ENCODE data around the gene RBMS3. TPM values are rescaled to one million over a fixed set of nuclear protein-coding genes. Genes with fewer than 3 reads are reported as not detected.

The RBMS3 gene
- total and polyA plus RNA-seq, 2 of the 13 experiments (the other 11 are each of a cell fraction or from before 2014, with no cell fraction given) = not detected

GRCh38 chr3:29649815-29650547, 369.1 kb downstream of the RBMS3 start:
- no peak for ATAC-seq
- CTCF ChIA-PET (ENCODE audit: low intra/inter-chr PET ratio, low total read pairs) = no interaction called here
- FAIRE-seq = no peak
- TF ChIP-seq, protein P1, sequence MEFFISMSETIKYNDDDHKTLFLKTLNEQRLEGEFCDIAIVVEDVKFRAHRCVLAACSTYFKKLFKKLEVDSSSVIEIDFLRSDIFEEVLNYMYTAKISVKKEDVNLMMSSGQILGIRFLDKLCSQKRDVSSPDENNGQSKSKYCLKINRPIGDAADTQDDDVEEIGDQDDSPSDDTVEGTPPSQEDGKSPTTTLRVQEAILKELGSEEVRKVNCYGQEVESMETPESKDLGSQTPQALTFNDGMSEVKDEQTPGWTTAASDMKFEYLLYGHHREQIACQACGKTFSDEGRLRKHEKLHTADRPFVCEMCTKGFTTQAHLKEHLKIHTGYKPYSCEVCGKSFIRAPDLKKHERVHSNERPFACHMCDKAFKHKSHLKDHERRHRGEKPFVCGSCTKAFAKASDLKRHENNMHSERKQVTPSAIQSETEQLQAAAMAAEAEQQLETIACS (CRISPR knock-in tag; IDR thresholded peaks at IDR 0.05) = no peak
- TF ChIP-seq MTA1 (CRISPR knock-in tag; IDR thresholded peaks at IDR 0.05; ENCODE audit: borderline replicate concordance) (no peak), ATAD3A (CRISPR knock-in tag; IDR thresholded peaks at IDR 0.05) (no peak), HMGXB4 (CRISPR knock-in tag; IDR thresholded peaks at IDR 0.05; ENCODE audit: borderline replicate concordance in 1 of 2, low read depth in 1 of 2) (no peak), ELF3 (CRISPR knock-in tag; IDR thresholded peaks at IDR 0.05) (no peak), RFXANK (CRISPR knock-in tag; IDR thresholded peaks at IDR 0.05) (no peak), NCOA1 (CRISPR knock-in tag; IDR thresholded peaks at IDR 0.05) (no peak), ZNF407 (CRISPR knock-in tag; IDR thresholded peaks at IDR 0.05; ENCODE audit: not compliant biosample characterization) (no peak), GFI1 (CRISPR knock-in tag; IDR thresholded peaks at IDR 0.05; ENCODE audit: borderline replicate concordance) (no peak), ZBTB2 (CRISPR knock-in tag; IDR thresholded peaks at IDR 0.05; ENCODE audit: low read depth) (no peak)

More at GRCh38 chr3:29649815-29650547, 369.1 kb downstream of the RBMS3 start:
- intact Hi-C loops (cut with micrococcal nuclease; ENCODE audit: unreplicated experiment) = no loop called here
- BruUV-seq (replicated peaks) = no TSS peak
- Histone ChIP-seq H4K20me1 (ENCODE audit: insufficient read depth, low read length) (no peaks in the 10 kb centered on the region), H3K4me3 (replicated peaks in 1 of 3; ENCODE audit: insufficient read depth in 1 of 3, low read depth in 2 of 3, low read length in 3 of 3) (no peak overlapping the region), H3K27me3 (ENCODE audit: control insufficient read depth in 1 of 2, insufficient read depth in 2 of 2, low read length in 2 of 2) (no peaks in the 10 kb centered on the region), H3K9me3 (ENCODE audit: low read length) (no peaks in the 10 kb centered on the region), H3K4me1 (ENCODE audit: insufficient read depth, low read length) (no peaks in the 10 kb centered on the region), H3K79me2 (ENCODE audit: insufficient read depth, low read length) (no peaks in the 10 kb centered on the region), H3K4me2 (ENCODE audit: low read depth, low read length) (no peak overlapping the region), H3K27ac (ENCODE audit: extremely low read length, insufficient read depth, low read length) (no peak overlapping the region), H2AFZ (ENCODE audit: low read length) (no peak overlapping the region), H3K9ac (ENCODE audit: insufficient read depth, low read depth, low read length) (no peak overlapping the region), H3K36me3 (replicated peaks in 1 of 2; ENCODE audit: control insufficient read depth in 1 of 2, insufficient read depth in 2 of 2, low read length in 2 of 2) (no peaks in the 10 kb centered on the region)
- 4% methylated on average over 6 of the region's 6 CpGs for WGBS (ENCODE audit: low lambda C conversion rate)
- DNase-seq (ENCODE audit: low spot score) = no peak
- in situ Hi-C loops (cut with HindIII; ENCODE audit: extremely low pct_ligation_motif_present, low pct_unique_long_range_greater_than_20kb) = no loop called here
- POLR2A ChIA-PET = no interaction called here
